GM12801 (cell line): ENCODE results near the gene LHX1.

ENCODE experiments used
- TF ChIP-seq, protein P1 (sequence below): IDR thresholded peaks from one replicate; pipeline ENCODE4 v1.5.1; 2011; ENCODE audit warnings: control low read depth; ENCODE audit not compliant: insufficient read length; ENCODE audit errors: extremely low read depth

The LHX1 gene

DNA sequence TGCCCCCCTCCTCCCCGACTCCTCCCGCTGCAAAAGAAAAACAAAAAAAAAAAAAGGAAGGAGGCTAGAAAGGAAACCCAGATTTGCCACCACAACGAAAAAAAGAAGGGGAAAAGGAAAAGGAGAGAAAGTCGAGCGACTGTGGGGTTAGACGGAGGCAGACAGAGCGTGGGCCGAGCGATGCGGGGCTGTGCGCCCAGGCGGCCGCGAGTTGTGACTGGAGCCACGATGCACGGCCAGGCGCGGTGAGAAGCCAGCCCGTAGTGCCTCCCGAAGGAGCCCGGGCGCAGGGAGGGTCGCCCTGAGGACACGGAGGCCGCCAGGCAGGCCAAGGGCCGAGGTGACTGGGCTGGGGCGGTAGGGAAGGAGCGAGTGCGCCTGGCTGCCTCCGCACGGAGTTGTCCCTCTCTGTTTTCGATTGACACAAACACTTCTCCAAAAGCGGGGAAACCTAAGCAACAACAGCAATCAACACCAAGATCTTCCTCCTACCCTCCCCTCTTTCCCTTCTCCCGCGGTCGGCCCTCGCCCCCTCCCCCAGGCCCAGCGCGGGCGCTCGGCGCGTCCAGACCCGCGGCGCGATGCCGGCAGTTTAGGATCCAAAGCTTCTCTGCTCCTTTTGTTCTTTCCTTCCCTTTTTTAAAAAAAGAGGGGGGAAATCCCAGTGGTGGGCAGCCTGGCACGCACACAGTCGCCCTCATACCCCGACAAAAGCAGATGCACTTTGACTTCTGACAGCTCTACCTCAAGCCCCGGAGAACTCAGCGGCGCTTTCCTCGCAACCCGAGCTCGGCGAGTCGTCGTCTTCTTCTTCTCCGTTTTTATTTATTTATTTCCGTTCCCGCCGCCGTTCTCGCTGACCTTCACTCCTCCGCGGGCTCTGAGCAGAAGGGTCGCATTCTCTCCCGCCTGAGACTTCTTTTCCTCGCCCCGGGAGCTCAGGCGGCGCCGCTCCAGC, at the start of gene LHX1:
Gene LHX1 (plus strand): TSS at position 475 of the 958 bp plus-strand sequence. CDS start 723 bp downstream, outside the sequence.
- TF ChIP-seq, protein P1, sequence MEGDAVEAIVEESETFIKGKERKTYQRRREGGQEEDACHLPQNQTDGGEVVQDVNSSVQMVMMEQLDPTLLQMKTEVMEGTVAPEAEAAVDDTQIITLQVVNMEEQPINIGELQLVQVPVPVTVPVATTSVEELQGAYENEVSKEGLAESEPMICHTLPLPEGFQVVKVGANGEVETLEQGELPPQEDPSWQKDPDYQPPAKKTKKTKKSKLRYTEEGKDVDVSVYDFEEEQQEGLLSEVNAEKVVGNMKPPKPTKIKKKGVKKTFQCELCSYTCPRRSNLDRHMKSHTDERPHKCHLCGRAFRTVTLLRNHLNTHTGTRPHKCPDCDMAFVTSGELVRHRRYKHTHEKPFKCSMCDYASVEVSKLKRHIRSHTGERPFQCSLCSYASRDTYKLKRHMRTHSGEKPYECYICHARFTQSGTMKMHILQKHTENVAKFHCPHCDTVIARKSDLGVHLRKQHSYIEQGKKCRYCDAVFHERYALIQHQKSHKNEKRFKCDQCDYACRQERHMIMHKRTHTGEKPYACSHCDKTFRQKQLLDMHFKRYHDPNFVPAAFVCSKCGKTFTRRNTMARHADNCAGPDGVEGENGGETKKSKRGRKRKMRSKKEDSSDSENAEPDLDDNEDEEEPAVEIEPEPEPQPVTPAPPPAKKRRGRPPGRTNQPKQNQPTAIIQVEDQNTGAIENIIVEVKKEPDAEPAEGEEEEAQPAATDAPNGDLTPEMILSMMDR: no peak

DNA sequence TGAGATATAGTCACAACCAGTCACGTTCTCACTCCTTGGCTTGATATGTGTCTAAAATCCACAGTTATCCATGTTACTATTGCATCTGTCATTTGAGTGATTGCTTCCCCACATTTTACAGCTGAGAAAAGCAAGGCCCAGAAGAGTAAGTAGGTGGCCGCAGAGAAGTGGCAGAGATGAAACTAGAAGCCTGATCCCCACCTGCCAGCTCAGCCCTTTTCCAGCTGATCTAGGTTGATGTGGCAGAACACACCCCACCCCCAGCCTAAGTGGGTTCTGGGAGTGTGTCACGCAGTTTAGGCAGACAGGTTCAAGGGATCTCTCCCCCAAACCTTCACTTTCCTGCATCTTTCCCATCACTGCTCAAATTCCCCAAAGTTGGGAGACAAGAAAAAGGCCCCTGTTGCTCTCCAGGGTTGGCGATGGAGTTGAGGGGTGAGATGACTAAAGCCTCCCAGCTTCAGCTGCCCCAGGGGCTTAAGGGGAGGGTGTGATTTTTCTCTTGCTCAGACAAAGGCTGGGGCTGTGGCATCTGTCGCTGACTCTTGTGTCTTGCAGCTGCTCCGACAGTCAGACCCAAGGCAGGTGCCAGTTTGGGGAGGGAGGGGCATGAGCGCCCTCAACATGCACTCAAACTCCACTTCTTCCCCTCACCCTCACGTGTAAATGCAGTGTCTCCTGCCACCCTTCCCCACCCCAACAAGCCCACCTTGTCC, 48.9 kb upstream of the LHX1 start:
- TF ChIP-seq, protein P1: no peak

DNA sequence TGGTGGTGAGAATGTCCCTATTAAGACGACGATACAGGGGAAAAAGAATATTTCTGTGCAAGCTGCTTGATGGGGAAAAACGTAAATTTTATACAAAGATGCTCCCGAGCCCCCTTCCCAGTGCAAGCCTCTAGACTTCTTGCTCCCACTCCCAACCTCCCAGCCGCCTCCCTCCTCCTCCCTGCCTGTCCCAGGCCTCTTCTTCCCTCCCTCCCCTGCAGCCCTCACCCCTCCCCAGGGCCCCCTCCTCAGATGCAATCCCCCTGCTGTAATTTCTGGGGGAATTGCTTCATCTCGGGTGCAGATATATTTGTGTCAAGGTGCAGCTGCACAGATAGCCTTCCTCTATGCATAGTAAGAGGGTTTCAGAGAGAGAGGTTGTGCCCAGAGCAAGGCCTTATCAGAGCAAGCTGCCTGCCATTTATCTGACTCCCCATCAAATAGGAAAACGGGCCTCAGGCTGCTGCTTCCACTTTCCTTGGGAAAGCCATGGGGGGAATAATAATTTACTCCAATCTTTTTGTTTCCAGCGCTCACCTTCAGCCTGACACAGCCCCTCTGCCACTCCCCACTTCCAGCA, 47.4 kb upstream of the LHX1 start:
- TF ChIP-seq, protein P1: no peak

DNA sequence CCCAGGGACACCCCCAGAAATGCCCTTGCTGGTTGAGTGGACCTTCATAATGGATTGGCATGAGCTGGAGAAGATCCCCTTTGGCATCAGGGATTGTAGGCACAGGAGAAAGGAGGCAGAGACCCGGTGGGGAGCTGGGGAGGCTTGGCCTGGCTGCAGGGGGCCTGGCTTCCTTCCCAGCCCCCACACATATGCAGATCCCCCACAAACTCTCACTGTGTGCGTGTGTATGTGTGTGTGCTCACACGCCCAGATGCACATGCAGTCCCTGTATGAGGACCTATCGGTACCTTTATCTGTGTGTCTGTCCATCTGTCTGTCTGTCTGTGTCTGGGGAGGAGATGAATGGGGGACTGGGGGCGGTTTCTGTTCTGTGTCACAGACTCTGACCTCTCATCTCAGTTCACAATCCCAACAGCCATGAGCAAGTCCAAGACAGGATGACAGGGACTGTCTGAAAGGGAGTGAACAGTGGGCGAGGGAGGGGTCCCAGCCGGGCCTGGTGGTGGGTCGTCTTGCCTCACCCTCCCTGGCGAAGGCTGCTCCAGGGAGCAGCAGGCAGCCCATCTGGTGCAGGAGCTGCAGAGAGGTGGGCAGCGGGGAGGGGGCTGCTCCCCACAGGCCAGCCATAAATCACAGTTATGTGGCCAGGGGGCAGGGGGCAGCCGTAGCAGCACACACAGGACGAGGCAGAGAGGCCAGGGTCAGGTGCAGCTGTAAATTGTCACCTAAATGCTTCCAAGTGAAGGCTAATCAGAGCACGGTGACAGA, 46.7 kb upstream of the LHX1 start:
- TF ChIP-seq, protein P1: no peak

DNA sequence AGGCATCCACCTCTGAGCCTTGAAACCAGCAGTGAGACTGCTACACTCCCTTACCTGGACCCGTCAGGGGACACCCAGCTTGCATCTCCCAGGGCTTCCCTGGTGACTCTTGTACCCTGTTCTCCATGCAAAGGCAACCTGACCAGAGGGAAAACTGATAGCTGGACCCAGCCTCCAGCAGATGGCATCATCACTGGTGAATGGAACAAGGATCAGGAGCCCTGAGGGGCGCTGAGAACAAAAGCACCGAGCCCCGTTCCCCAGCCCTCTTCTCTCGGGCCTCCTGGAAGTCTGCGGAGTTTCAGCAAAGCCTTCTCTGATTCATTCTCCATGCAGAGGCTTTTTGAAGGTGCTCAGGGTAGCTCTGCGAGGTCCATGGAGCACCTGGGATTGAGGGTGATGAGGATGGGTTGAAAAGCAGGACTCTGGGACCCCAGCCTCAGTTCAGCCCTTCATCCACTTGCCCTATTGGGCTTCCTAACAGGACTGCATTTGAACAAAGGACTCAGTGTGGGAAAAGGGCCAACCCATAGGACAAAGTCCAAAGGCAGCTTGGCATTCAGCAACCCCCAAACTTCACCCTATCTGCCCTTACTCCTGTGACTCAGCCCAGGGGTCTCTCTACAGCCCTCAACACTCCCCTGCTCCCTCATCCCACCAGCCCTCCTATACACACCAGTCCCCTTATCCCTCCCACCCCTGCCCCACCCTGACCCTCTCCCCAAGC, 45.0 kb upstream of the LHX1 start:
- TF ChIP-seq, protein P1: no peak

DNA sequence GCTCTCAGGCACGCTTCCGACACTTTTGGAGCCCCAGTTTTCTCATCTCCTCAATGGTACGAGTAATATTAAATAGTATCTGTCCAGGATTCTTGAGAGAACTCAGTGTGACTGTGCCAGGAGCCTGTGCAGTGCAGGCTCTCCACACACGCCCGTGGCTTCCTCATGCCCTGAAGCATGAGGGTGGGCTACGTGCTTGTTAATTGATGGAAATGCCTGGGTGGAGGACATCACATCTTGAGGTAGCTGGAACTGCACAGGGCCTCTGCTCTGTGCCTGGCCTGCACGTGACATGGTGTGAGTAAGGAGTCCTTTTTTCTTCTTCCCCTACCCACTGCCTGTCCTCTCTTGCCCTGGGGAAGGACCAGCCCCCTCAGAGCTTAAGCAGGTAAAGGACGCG, 43.1 kb upstream of the LHX1 start:
- TF ChIP-seq, protein P1: no peak
